GM12874 (cell line): ENCODE data around the gene MON2.
A peak's percentile ranks its signal among the peaks of the same experiment; 100 is the strongest.

Source experiments
- TF ChIP-seq, protein P1 (sequence below): IDR thresholded peaks from 2 replicates; pipeline ENCODE4 v1.5.1; 2011; ENCODE audit warnings: low read depth, mild to moderate bottlenecking, control low read depth, low read length, moderate library complexity; ENCODE audit not compliant: insufficient read depth

MON2 gene

DNA sequence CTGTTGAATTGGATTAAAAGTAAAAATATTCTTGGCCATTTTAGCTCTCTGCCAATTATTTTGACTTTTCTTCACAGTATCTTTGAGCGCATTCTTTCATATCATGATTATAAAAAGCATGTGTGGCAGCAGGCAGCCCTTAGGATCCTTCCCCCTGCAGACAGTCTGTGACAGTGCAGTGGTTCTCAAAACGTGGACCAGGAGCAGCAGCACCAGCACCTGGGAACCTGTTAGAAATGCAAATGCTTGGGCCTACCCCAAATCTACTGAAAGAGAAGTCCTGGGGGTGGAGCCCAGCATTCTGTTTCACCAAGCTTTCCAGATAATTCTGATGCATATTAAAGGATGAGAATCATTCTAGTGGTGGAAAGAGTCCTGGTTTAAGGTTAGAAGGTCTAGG lies 155.6 kb downstream of the MON2 start:
- TF ChIP-seq, protein P1, sequence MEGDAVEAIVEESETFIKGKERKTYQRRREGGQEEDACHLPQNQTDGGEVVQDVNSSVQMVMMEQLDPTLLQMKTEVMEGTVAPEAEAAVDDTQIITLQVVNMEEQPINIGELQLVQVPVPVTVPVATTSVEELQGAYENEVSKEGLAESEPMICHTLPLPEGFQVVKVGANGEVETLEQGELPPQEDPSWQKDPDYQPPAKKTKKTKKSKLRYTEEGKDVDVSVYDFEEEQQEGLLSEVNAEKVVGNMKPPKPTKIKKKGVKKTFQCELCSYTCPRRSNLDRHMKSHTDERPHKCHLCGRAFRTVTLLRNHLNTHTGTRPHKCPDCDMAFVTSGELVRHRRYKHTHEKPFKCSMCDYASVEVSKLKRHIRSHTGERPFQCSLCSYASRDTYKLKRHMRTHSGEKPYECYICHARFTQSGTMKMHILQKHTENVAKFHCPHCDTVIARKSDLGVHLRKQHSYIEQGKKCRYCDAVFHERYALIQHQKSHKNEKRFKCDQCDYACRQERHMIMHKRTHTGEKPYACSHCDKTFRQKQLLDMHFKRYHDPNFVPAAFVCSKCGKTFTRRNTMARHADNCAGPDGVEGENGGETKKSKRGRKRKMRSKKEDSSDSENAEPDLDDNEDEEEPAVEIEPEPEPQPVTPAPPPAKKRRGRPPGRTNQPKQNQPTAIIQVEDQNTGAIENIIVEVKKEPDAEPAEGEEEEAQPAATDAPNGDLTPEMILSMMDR: no peak

- TF ChIP-seq, protein P1: no peak
Measured at GRCh38 chr12:62625228-62625627, 158.6 kb downstream of the MON2 start.

- TF ChIP-seq, protein P1: no peak
Measured at GRCh38 chr12:62627181-62627580, 160.6 kb downstream of the MON2 start.

GRCh38 chr12:62629413-62629812 lies 162.8 kb downstream of the MON2 start:
- TF ChIP-seq, protein P1: no peak

GRCh38 chr12:62629971-62630739 lies 163.5 kb downstream of the MON2 start:
- TF ChIP-seq, protein P1: no peak

- TF ChIP-seq, protein P1: peak; percentile 29; the same call in 1 of the 2 replicates
Measured at GRCh38 chr12:62631471-62632410, 165.1 kb downstream of the MON2 start.

GRCh38 chr12:62632411-62632918 lies 165.8 kb downstream of the MON2 start:
- TF ChIP-seq, protein P1: no peak
